ENCODE results near the gene KIF6.

DNA sequence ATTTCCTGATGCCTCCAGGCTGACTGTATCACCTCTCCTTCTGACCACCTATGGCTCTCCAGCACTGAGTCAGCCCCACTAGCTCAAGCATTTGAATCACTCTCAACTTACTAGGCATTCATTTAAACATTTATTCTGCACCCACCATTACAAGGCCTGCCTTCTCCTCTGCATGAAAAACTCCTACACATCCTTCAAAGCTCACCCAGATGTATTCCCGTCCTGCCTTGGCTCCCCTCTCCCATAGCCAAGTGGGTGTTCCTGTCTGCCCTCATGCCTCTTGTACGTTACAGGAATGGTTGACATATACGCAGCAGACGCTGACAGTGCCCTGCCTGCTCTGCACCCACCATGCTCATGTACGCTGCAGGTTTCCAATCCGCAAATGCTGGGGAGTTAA, 432.6 kb downstream of the KIF6 start:
- TF ChIP-seq POLR2AphosphoS5 (IDR thresholded peaks at IDR 0.05; ENCODE audit: low read depth, low read length), result no peak
- no peak for TF ChIP-seq SIN3A (IDR thresholded peaks at IDR 0.05; ENCODE audit: borderline replicate concordance, insufficient read depth, low read depth, low read length)
- no peak for TF ChIP-seq TCF7L2 (IDR thresholded peaks at IDR 0.05; ENCODE audit: low read depth, low read length)
- no peak for TF ChIP-seq CTCF (IDR thresholded peaks at IDR 0.05)

Data from Panc1 (cell line).